Hepatic stellate cell (primary cell): Measurements from ENCODE around the gene PEF1.

Experiments
- DNase-seq: peaks from one replicate; pipeline ENCODE4 v3.0.0; 2011; ENCODE audit warnings: low spot score

The PEF1 gene

DNA sequence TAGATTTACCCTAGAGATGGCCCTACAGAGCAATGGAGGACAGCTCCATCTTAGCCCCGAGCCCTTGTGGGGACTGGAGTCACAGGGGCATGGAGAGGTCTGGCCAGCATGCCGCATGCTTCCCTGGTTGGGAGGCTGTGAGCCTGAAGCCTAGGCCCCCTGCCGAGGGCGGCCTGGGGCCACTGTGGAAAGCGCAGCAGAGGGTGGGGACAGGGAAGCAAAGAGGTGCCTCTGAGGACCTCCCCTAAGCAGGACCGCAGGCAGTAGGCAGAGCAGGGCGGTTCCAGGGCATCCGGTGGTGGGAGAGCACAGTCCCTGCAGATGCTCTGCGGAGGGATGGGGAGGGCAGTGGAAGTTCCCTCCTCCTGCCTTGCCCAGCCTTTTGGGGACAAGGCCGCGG lies 26.5 kb upstream of the PEF1 start:
- DNase-seq, result no peak

DNA sequence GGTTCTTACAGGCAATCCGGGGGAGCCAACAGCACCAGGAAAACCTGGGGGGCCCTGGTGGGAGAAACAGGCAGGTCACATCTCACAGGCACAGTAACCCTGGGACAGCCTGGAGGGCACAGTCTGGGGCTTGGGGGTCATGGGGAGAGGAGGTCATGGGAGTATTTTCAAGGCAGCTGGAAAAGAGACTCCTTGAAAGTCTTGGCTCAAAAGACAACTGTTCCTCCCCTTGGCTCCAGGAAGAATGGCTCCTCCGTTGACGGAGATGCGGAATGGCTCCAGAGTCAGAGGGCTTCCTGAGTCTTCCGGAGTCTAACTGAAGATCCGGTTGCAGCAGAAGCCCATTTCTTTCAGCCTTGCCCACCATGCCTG lies 25.9 kb upstream of the PEF1 start:
- no peak for DNase-seq

DNA sequence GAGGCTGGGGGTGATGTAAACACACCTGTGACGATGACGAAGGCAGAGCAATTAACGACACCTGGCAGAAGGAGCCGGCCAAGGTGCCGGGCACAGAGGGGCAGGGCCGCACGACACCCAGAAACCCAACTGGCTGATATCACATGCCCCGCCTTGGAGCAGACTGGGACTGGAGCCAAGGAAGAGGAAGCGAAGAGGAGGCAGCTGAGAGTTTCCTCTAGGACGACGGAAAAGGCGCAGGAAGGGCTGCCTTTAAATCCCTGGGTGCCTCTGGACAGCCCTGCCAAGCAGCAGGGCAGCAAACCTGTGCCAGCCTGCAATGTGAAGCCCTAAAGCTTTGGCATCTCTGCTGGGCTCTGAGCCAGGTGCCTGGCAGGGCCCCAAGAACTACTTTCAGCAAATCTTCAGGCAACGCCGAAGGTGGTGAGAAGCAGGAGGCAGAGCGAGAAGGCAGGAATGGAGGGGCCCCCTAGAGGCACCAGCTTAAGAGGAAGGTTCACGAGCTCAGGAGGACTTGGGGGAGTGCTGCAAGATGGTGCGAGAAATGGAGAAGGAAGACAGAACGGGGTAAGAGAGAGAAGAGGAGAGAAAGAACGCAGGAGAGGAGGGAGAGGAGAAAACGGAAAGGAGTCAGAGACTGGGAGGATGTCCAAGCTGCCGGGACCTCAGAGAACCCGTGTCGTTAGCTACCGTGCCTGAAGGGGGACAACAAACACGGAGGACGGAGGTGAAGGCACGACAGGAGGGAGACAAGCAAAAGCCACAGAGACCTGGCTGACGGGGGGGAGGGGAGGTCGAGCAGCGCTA lies 25.3 kb upstream of the PEF1 start:
- DNase-seq, result no peak

DNA sequence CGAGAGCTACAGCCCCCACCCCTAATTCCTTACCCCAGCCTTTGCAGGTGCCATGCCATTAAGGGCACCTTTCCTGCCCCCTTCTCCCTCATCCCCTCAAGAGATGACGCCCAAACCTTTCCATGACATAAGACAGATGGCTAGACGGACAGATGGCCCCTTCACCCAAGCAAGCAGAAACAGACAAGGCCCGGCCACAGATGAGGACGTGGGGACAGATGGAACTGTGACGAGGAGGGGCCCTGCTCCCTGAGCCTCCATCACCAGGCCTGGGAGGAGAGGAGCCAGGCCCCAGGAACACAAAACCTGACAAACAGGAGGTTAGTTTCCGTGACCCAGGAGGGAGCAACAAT lies 24.7 kb upstream of the PEF1 start:
- no peak for DNase-seq

DNA sequence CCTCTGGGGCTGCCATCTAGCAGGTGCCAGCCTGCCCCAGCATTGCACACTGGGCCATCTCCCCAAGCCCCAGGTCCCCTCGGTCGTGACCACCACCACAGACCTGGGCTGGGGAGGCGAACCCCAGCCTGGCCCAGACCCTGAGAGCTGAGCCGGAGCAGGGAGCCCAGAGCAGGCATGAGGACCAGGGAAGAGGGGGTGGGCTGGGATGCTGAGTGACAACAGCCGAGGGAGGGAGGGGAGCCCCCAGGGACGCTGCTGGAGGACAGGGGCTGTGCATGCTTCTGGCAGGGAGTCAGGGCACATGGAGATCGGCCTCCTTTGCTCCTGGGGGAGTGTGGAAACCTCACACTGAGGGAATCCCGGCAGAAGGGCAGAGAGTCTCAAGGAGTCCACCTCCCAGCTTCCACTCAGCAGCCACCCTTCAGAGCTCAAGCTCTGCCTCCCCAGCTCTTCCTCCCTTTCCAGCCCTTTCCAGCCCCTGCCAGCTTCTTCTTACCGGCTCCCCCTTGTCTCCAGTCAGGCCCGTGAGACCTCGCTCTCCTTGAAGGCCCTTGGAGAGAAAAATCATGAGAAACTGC lies 23.7 kb upstream of the PEF1 start:
- no peak for DNase-seq

DNA sequence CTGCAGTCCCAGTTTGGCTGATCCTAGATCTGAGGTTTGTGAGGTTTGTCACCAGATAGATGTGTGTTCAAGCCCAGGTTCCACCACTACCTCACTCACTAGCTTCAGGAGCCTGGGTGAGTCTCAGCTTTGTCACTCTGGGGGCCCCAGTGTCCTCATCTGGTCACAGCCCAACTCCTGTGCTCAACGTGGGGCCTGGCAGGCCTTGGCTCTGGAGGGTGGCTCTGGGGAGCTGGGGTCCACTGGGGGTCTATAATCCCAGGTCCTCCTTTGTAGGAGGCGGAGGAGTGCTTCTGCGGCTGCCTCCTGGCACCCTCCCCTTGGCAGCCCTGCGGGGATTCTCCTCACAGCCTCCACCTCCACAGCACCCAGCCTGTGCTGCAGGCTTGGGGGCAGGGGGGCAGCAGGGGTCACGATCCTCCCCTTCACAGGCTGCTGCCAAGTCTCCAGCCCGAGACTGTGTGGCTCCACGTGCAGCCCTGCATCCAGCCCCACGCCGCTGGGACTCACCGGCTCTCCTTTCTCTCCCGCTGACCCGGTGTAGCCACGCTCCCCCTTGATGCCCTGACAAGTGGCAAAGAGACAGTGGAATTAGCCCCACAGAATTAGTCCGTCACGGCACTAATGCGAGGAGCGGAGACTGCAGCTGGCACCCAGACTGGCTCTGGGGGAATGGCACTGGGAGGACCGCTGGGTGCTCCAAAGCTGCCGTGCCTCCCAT lies 22.5 kb upstream of the PEF1 start:
- no peak for DNase-seq

DNA sequence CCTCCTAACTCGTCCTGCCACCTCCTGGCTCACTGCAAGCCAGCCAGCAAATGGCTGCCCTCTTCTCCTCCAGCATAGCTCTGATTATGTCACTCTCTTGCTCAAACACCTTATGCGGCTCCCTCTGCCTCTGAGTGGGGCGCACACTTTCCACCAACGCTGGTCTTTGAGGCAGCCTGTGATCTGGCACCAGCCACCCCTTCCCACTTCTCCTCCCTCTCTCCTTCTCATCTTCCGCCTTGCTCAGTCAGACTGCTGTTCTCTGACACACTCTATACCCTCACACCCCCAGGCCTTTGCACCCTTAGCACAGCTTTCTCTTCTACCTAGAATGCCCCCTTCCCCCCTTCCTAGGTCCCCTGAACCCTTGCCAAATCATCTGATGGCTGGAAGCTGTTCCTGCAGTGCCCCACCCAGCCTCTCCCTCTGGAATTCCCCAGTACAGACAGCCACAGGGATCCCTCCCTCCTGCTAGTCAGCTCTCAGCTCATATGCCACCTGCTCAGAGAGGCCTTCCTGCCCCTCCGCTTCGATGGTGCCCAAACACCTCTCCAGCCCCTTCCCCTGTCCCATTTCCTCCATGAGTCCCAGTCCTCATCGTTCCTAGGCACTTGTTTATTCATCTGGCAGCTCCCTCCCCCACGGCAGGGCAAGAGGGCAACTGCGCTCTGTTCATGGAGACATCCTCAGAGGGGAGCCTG lies 21.7 kb upstream of the PEF1 start:
- DNase-seq, result peak; percentile 60

DNA sequence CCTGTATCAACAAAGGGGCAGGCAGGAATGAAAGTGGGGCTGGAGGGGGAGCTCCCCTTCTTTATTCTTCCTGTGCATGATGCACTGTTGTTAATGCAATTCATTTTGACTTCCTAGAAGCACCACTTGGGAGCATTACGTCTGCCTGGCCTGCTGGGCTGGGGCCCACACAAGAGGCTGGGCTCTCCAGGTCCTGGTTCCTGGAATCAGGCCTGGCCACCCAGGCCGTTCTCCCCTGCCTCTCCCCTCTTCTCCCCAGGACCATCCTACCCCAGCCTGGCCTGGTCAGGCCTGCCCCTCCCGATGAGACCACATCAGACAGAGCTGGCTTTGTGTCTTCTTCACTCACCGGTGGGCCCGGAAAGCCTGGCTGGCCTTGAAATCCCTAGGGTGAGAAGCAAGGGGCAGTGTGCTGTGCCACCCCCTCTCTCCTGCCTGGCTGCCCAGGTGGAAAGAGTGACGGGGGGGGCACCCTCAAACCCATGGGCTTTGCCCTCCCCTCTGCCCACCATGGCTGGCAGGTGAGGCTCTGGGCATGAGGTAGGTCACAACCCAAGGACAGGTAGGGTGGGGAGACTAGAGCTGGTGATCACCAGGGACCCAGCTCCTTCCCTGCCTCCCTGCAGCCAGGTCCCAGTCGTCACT lies 20.7 kb upstream of the PEF1 start:
- no peak for DNase-seq

DNA sequence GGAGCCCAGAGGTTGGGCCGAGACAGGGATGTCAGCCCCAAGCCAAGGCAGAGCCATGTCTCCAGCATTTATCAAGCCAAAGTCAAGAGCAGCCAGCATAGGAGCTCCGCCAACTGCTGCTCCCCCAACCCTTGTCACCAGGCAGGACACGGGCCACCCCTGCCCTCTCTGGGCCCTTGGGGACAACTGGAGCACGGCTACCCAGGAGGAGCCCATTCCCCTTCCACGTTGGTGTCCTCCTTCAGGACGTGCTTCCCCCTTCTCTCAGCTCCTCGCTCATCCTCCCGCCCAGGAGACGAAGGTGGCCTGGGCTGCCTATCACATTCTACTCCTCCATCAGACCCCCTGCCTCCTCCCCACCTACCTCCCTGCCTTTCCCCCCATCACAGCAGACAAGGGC lies 19.9 kb upstream of the PEF1 start:
- no peak for DNase-seq

DNA sequence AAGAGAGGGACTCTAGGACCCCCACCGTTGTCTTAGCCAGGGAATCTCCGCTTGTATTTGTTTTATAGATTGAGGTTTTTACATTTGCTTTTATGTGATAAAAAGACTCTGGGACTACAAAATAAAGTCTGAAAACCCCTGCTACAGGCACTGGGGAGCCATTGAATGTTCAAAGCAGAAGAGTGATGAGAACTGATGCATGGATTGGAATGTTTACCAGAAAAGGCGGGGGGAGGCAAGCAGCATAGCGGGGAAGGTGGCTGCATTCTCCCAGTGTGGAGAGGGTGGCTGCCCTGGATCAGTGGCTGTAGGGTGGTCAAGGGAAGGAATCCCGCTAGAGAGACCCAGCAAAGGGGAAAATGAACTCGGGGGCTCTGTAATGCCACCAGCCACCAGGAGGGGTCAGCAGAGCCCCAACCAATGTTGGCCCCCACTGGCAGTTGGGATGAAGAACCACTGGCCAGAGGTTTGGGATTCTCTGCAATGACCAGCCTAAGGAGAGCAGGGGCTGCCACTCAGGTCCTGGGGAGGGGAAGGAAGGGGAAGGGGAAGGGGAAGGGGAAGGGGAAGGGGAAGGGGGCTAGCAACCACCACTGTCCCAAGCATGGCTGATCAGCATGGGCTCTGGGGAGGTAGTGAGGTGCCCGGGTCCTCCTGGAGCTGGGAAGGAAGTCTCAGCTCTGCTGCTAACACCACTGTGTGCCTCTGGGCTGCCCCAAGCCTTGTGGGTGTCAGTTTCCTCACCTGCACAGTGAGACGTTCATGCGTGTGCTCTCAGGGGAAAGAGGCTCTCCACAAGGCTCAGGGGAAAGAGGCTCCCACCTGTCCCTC lies 19.2 kb upstream of the PEF1 start:
- DNase-seq, result peak; percentile 90

DNA sequence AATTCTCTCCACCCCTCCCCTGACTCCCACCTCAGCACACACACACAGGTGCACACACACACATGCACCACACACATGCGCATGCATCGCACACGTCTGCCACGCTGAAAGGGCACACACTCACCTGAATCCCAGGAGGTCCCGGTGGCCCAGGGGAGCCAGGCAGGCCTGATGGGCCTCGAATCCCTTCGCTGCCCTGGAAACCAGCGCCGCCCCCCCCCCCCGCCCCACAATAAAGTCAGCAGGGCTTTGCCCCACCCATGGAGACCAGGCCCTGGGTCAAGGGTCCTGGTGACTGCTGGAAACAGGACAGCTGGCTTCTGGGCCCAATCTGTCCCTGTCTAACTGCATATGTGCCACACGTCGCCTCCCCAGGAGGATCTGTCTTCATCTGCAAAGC lies 17.8 kb upstream of the PEF1 start:
- DNase-seq, result no peak

DNA sequence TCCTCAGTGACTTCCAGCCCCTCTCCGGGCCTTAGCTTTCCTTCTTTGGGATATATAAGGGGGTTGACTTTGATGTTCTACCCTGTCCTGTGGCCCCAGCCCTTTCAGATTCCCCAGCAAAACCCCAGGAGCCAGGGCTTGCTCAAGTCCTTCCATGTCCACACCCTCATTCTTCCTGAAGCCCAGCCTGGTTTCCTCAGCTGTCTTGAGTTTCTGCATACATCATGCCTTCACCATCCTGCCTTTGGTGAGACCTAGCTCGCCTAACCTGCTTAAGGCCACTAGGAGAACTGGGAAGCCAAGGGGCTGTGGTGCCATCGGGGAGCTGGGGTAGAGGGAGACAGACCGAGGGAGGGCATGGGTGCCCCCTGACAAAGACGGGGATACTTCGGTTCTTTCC lies 17.2 kb upstream of the PEF1 start:
- no peak for DNase-seq

DNA sequence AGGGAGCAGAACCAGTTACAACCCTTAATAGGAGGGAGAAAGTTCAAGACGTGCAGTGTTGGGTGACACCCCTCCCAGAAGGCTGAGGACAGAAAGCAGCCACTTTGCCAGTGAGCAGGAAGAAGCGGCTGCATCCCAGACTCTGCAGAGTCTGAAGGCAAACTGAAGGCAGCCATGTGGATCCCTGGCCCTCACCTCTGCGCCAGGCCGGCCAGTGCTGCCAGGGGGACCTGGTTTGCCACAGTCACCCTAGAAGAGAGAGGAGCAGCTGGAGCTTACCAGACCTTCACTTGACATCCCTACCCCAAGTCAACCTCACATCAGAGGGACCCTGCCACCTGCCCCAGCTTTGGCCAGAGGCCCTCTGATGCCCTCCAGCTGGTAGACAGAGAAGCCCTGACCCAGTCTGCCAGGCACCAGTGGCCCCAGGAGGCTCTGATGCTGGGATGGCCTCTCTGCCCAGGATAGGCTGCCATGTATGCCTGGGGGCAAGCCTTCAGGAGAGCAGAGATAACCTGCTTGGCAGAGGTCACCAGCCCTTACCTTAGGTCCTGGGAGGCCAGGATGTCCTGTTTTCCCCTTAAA lies 16.3 kb upstream of the PEF1 start:
- DNase-seq, result no peak

DNA sequence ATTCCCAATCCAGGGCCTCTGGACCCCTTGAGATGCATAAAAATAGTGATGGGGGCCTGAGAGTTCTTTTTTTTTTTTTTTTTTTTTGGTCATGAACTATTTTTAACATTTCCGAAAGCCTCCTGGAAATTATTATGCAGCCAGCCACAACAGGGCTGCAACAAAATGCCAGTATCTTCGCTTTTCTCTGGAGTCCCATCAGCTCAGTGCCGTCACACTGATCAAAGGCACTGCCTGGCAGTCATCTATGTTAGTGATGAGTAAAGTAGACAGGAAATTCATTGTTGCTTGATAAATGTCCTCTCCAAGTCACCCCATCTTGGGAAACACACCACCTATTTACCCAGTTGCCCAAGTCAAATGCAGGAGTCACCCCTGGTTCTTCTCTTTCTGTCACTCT lies 15.2 kb upstream of the PEF1 start:
- DNase-seq, result no peak

DNA sequence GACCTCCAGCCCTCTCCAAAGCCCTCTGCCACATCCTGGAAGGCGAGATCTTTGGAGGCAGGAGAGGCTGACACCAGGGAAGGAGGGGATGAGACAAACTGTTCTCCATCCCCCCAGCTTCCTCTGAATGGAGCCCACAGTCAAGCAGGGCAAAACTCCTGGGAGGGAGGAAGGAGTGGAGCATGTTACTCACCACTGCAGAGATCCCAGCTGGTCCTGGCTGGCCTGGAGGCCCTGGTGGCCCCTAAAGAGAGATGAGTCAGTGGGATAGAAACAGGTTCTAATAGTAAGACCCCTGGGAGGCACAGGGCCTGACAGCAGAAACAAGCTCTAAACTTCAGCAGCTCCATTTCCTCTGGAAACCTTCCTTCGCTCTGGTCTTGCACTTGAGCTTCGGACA lies 14.0 kb upstream of the PEF1 start:
- peak; percentile 61 for DNase-seq

DNA sequence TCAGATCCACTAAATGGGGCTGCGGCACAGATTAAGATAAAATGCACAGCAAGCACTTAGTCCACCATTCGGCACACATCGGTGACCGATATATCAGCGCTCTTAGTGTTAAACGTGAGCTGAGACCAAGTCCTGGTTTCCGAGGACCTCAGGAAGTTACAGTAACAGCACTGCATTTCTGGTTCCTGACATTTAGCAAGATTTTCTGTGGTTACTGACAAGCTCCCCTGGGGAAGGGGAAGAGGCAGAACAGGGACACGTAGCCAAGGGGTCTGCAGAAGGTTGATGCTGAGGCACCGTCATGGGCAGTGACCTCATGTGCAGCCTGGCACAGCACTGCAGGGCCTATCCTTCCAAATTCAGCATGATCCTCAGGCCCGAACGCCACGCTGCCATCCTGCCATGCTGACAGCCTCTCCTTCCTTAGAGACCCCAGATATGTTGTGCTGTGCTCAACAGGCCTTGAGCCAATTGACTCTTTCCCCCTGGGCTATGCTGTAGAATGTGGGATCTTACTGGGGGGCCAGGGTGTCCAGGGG lies 13.4 kb upstream of the PEF1 start:
- no peak for DNase-seq

DNA sequence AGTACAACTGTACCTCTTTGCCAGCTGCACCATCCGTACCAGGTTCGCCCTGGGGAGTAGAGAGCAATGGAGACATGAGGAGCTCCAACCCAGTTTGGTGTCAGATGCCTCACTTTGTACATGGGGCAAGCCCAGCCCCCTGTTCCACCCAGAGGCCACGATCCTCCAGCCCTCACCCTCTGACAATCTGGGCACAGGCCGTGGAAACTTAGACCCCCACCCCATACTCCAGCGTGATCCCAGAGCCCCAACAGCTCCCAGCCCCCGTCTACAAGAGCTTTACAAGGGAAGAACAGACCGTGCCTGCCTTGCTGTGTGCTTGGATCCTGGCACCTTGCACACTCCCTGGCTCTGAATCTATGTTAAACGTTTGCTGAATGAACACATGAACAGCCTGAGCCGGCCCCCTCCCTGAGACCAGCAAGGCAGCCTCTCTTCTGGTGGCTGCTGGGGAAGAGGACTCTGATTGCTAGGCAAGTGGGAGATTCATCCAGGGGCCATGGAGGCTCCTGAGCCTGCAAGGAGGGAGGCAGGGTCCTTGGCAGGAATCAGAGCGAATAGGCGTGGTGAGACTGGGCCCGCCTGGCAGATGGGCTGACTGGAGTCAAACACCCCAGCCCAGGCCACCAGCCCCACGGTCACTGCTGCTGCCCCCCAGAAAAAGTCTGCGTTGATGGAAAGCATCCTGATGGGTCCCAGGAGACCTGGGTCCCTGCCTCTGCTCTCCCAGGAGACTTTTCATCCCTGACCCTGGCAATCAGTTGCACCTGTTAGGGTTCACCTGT lies 12.5 kb upstream of the PEF1 start:
- DNase-seq, result no peak

DNA sequence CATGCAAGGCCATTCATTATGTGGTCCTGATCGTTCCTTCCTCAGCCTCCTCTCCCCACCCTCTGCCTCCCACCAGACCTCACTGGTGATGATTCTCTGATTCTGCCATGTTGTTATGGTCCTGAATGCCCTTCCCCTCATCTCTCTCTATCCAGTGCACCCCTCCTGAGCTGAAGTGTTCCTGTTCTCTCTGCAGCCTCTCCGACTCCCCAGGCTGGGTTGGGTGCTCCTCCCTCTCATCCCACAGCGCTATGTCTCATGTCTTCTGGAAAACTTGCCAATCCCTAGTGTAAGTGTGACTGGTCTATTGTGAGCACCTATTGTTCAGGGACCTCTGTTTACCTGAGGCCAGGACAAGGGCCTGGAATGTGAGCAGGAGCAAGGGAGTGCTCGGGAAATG lies 11.1 kb upstream of the PEF1 start:
- no peak for DNase-seq

DNA sequence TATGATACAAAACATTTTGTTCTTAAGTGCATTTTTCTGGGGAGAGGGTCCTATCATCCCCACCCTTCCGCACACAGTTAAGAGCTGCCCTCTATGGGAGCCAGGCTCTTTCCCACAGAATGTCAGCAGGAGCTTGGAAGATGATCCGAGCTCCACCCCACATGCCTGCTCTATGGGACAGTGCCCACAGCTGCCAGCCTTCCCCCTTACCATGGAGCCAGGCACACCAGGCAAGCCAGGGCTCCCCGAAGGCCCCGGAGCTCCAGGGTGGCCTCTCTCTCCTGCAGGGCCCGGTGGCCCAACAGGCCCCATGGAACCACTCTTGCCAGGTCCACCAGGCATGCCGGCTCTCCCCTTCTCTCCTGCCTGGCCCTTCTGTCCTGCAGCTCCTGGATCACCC lies 10.4 kb upstream of the PEF1 start:
- no peak for DNase-seq

DNA sequence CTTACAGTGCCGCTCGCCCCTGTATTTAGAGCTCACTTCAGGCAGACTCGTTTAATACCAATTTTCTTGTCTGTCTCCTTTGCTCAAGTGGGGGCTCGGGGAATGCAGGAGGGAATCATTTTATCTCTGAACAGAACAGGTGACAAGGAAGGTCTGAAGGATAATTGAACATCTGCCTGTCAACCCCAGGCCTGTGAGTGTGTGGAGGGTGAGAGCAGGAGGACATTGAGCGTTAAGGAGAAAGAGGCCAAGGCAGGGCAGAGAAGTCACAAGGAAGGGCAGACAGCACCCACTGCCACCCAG lies 9.7 kb upstream of the PEF1 start:
- no peak for DNase-seq
